Sigmoid colon (tissue), 7 donors: ENCODE measurements around the gene C12orf57. TPM values are rescaled to one million over a fixed set of nuclear protein-coding genes. Genes with fewer than 3 reads are reported as not detected.

Source experiments
- DNase-seq: peaks from one replicate; pipeline ENCODE4 v3.0.0-alpha.2; 2019
- H3K27ac ChIP-seq, 4 donors: fragments of 200-600 bp; sonication (generic); one replicate each; pipeline ENCODE4 v1.5.1; 2016 to 2019; ENCODE audit warnings: mild to moderate bottlenecking in 1 of 4
- H3K27me3 ChIP-seq, 3 donors: fragments of 200-600 bp; sonication (generic); one replicate each; pipeline ENCODE4 v1.5.1; 2019; ENCODE audit warnings: mild to moderate bottlenecking in 1 of 3
- H3K36me3 ChIP-seq, 4 donors: fragments of 200-600 bp; sonication (generic); one replicate each; pipeline ENCODE4 v1.5.1; 2016 to 2019
- H3K4me1 ChIP-seq, 4 donors: fragments of 200-600 bp; sonication (generic); one replicate each; pipeline ENCODE4 v1.5.1; 2017 to 2019
- H3K4me3 ChIP-seq, 4 donors: fragments of 200-600 bp; sonication (generic); one replicate each; pipeline ENCODE4 v1.5.1; 2017 to 2019; ENCODE audit warnings: mild to moderate bottlenecking in 2 of 4, moderate library complexity in 1 of 4
- H3K9me3 ChIP-seq, 4 donors: fragments of 200-600 bp in 3 of 4; sonication (generic) in 3 of 4; one replicate each; pipeline versions ENCODE4 v1.5.1 to v1.6.1; 2013 to 2019
- CTCF ChIP-seq, 4 experiments: fragments of 450-650 bp in 3 of 4; fragments of 200-600 bp in 1 of 4; IDR thresholded peaks; one replicate each; pipeline ENCODE4 v1.5.1; 2016 to 2019; ENCODE audit warnings: antibody characterized with exemption in 4 of 4, mild to moderate bottlenecking in 3 of 4, moderate library complexity in 2 of 4
- EP300 ChIP-seq, 4 donors: sonication (generic); formaldehyde crosslinking; IDR thresholded peaks; one replicate each; pipeline ENCODE4 v1.6.1; 2017; ENCODE audit warnings: antibody characterized with exemption in 4 of 4
- POLR2A ChIP-seq, 2 donors: fragments of 450-650 bp; IDR thresholded peaks; one replicate each; pipeline ENCODE4 v1.6.1; 2016; ENCODE audit warnings: antibody characterized with exemption in 2 of 2, mild to moderate bottlenecking in 2 of 2, moderate library complexity in 2 of 2
- POLR2AphosphoS5 ChIP-seq, 4 donors: sonication (generic); formaldehyde crosslinking; IDR thresholded peaks; one replicate each; pipeline ENCODE4 v1.6.1; 2017; ENCODE audit warnings: antibody characterized with exemption in 4 of 4
- WGBS, 2 donors: extraction: QIAGEN DNeasy Blood & Tissue Kit; methylation state at CpG; one replicate each; pipeline ENCODE4 v1.1.7; 2013; 5-methylcytosine and 5-hydroxymethylcytosine counted together
- intact Hi-C: fragments of 100-400 bp; cut with DNase I; formaldehyde crosslinking; loops from one replicate; pipeline ENCODE4 v1.15.1; 2023
- polyA plus RNA-seq, 3 donors: library from polyadenylated mRNA; stranded (reverse); fragments of 200-250 nt; gene quantifications; one replicate each; pipeline ENCODE4 v1.2.3, GENCODE V29; 2013
- total RNA-seq, 4 donors: library from RNA; depleted of rRNA; stranded (reverse); fragments of >200 nt; gene quantifications; one replicate each; pipeline ENCODE4 v1.1.0, GENCODE V29; 2016
- donor health status: healthy with polysubstance abuse.
- donor health status: Bipolar disorder and iron deficiency.
- donor health status: healthy.

Gene C12orf57
- total and polyA plus RNA-seq, 7 donors: 305 to 810 (median 623) TPM

GRCh38 chr12:6943389-6943721 lies 467 bp upstream of the C12orf57 start:
- intact Hi-C loops: no loop called here
- Histone ChIP-seq H3K4me1 (peaks cover 0 to 65% (median 53%) of the 10 kb centered on the region in 4 donors), H3K9me3 (no peaks in the 10 kb centered on the region), H3K27ac (peak overlapping the region; percentile 92 to 99 (median 96)), H3K36me3 (peaks cover 5 to 49% (median 12%) of the 10 kb centered on the region in 4 donors), H3K4me3 (peak overlapping the region; percentile 52 to 76 (median 70)), H3K27me3 (no peaks in the 10 kb centered on the region)
- TF ChIP-seq EP300 (IDR thresholded peaks at IDR 0.05) (no peak), POLR2A (IDR thresholded peaks at IDR 0.05) (no peak), POLR2AphosphoS5 (IDR thresholded peaks at IDR 0.05) (peak in 1 of 4 donors; percentile 63), CTCF (IDR thresholded peaks at IDR 0.05) (no peak)
- WGBS, 2 donors: 0 to 1% methylated on average over 13 of the region's 13 CpGs
- DNase-seq: peak; percentile 96

- H3K36me3 ChIP-seq: peaks cover 5 to 38% (median 12%) of the 10 kb centered on the region in 4 donors
- H3K4me3 ChIP-seq: peak overlapping the region; percentile 52 to 76 (median 70)
- H3K27ac ChIP-seq: peak overlapping the region; percentile 92 to 99 (median 96)
- H3K9me3 ChIP-seq: no peaks in the 10 kb centered on the region
- 2 to 3% methylated on average over 48 of the region's 48 CpGs for WGBS, 2 donors
- no peaks in the 10 kb centered on the region for H3K27me3 ChIP-seq
- intact Hi-C loops: loop anchor here (1.0 to 2.0 kb wide), 3 partner anchors 21 to 168 kb away; partner anchors contain the start of gene LPCAT3
- TF ChIP-seq POLR2AphosphoS5 (IDR thresholded peaks at IDR 0.05) (peak; percentile 61 to 81 (median 75)), CTCF (IDR thresholded peaks at IDR 0.05) (peak; percentile 77 to 97 (median 89)), EP300 (IDR thresholded peaks at IDR 0.05) (no peak)
- DNase-seq: peak; percentile 98
- peaks cover 0 to 55% (median 43%) of the 10 kb centered on the region in 4 donors for H3K4me1 ChIP-seq
Observed at GRCh38 chr12:6944381-6945186, 762 bp downstream of the C12orf57 start.

- Histone ChIP-seq H3K4me1 (peaks cover 0 to 54% (median 40%) of the 10 kb centered on the region in 4 donors), H3K4me3 (no peak overlapping the region), H3K9me3 (no peaks in the 10 kb centered on the region), H3K27me3 (no peaks in the 10 kb centered on the region), H3K36me3 (peaks cover 5 to 29% (median 10%) of the 10 kb centered on the region in 4 donors), H3K27ac (peak overlapping the region in 3 of 4 donors; percentile 52 to 99 (median 94))
- WGBS, 2 donors: 32 to 66% methylated on average over 11 of the region's 11 CpGs
- DNase-seq: no peak
- TF ChIP-seq CTCF (IDR thresholded peaks at IDR 0.05) (no peak), POLR2A (IDR thresholded peaks at IDR 0.05) (no peak)
- intact Hi-C loops: loop anchor here (2.0 kb wide), 2 partner anchors 73 to 167 kb away; partner anchors contain the start of gene LPCAT3
Observed at GRCh38 chr12:6945613-6946012, 1.8 kb downstream of the C12orf57 start.

- peaks cover 2 to 22% (median 6%) of the 10 kb centered on the region in 4 donors for H3K36me3 ChIP-seq
- peaks cover 0 to 48% (median 38%) of the 10 kb centered on the region in 4 donors for H3K4me1 ChIP-seq
- intact Hi-C loops: no loop called here
- 4 to 15% methylated on average over 32 of the region's 32 CpGs for WGBS, 2 donors
- peak overlapping the region; percentile 11 to 99 (median 46) for H3K27ac ChIP-seq
- no peak for DNase-seq
- no peak for TF ChIP-seq CTCF (IDR thresholded peaks at IDR 0.05)
- TF ChIP-seq POLR2A (IDR thresholded peaks at IDR 0.05): peak in 1 of 2 donors; percentile 73
- peak in 2 of 4 donors; percentile 8 to 66 for TF ChIP-seq POLR2AphosphoS5 (IDR thresholded peaks at IDR 0.05)
- peak overlapping the region in 2 of 4 donors; percentile 6 to 16 for H3K4me3 ChIP-seq
- no peaks in the 10 kb centered on the region for H3K27me3 ChIP-seq
- no peaks in the 10 kb centered on the region for H3K9me3 ChIP-seq
Observed at GRCh38 chr12:6946033-6946919, 2.5 kb downstream of the C12orf57 start.
